DMS 273 (cell line): Measurements from ENCODE around the gene GPN3.
A peak's percentile ranks its signal among the peaks of the same experiment; 100 is the strongest.
"Not testable (repeated sequence)": the region's sequence is repeated elsewhere in the genome, so short reads cannot be mapped to it uniquely, and the experiment has no call there.

Experiments
- DNase-seq: peaks from one replicate; lab custom pipeline; 2025; ENCODE audit not compliant: unreplicated experiment; lab: John Stamatoyannopoulos, UW

The GPN3 gene

GRCh38 chr12:110468214-110469048 lies at the start of gene GPN3, which contains the start of gene FAM216A:
Gene GPN3 (minus strand): TSS chr12:110468257. CDS start chr12:110468203, 54 bp downstream.
Gene FAM216A (plus strand): TSS chr12:110468845. CDS start chr12:110468876, 31 bp downstream.
- peak; percentile 98 for DNase-seq

DNA sequence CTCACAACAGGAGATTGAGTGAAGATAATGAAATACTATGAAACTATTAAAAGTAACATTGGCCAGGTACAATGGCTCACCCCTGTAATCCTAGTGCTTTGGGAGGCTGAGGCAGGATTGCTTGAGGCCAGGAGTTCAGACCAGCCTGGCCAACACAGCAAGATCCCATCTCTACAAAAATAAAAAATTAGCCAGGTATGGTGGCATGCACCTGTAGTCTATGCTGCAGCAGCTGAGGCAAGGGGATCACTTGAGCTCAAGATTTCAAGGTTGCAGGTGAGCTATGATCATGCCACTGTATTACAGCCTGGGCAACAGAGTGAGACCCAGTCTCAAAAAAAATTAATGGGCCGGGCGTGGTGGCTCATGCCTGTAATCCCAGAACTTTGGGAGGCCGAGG lies 48.9 kb upstream of the GPN3 start:
- no peak for DNase-seq

DNA sequence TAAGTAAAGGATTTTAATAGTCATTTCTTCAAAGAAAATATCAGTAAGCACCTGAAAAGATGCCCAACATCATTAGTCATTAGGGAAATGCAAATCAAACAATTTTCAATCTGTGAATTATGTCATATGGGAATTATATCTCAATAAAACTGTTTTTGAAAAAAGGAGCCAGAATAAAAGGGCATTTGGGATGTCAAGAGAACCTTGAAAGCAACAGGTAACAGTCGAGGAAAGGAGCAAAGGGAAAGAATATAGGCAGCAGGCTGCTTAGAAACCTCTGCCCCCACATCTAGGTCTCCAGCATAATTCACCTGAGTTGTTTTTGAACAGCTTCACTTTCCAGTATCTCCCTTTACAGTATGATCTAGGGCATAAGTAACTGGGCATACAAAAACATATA lies 46.3 kb upstream of the GPN3 start:
- DNase-seq = no peak

DNA sequence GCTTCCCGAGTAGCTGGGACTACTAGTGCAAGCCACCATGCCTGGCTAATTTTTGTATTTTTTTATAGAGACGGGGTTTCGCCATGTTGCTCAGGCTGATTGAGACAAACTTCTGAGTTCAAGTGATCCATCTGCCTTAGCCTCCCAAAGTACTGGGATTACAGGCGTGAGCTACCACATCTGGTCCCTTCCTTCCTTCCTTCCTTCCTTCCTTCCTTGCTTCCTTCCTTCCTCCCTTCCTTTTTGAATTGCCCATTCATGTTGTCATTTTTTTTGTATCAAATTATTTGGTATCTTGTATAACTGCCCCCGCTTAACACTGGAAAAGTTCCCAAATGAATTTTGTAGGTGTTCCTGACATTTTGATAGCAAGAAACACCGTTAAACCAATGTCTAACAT lies 45.8 kb upstream of the GPN3 start:
- no peak for DNase-seq

- DNase-seq = no peak
Observed at GRCh38 chr12:110508071-110508586, 40.1 kb upstream of the GPN3 start.

DNA sequence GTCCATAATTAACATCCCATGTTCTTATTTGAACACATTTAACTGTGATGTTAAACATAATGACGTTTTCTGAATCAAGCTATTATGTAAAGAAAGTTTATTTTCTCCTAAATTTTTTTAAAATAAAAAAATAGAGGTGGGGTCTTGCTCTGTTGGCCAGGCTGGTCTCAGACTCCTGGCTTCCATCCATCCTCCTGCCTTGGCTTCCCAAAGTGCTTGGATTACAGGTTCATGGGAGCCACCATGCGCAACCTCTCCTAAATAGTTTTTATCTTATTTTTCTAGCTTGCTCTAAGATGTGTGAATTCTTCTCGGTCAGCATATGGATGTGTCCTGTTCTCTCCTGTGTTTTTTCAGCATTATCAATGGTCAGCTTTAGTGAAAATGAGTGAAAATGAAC lies 37.3 kb upstream of the GPN3 start:
- no peak for DNase-seq

DNA sequence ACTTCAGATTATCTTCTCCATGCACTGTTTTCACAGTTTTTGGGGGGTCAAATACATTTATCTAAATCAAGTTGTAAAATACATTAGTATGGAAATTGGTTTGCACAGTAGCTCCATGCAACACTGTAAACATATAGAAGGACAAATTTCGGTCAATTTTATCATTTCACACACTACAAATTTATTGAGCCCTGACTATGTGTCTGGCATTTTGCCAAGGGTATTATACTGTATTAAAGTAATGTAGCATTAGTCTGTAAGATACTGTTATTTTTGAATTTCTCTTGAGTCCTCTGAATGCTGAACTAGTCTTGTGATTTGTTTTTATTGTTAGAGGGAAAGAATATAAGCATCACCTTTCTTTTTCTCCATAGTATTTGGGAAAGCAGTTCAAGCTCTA lies 35.4 kb upstream of the GPN3 start:
- no peak for DNase-seq

GRCh38 chr12:110501752-110502738 lies 34.0 kb upstream of the GPN3 start, which contains the start of the genes RAD9B and VPS29:
Gene RAD9B (plus strand): TSS chr12:110502331. CDS start chr12:110502338, 7 bp downstream.
Gene VPS29 (minus strand): TSS chr12:110502111. CDS start chr12:110502051, 60 bp downstream.
- peak; percentile 97 for DNase-seq

- peak; percentile 77 for DNase-seq
Observed at GRCh38 chr12:110501399-110501751, 33.3 kb upstream of the GPN3 start.

- no peak for DNase-seq
Observed at GRCh38 chr12:110498984-110499706, 31.1 kb upstream of the GPN3 start.

- DNase-seq = no peak
Observed at GRCh38 chr12:110475426-110475825, 7.4 kb upstream of the GPN3 start.

- DNase-seq = no peak
Observed at GRCh38 chr12:110467847-110468213, 227 bp downstream of the GPN3 start.

- DNase-seq = no peak
Observed at GRCh38 chr12:110466791-110467190, 1.3 kb downstream of the GPN3 start.

GRCh38 chr12:110465765-110466164 lies 2.3 kb downstream of the GPN3 start:
- not testable (repeated sequence) for DNase-seq

DNA sequence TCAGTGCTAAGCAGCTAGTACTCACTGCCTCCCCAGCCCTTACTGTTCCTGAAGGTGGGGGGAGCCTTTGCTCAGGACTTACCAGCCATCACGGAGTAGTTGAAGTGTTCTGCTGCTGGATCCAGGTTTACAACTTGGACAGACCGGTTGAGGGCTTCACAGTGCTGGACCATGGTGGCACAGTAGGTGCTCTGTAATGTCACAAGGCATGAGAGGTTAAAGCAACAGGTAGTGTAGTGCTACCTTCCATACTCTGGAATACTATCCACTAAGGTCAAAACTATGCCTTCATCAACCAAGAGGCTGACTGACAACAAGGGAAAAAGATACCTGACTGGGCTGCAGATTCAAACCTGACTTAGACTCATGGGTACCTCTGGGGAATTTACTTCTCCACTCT lies 3.0 kb downstream of the GPN3 start:
- DNase-seq = no peak

- DNase-seq = not testable (repeated sequence)
Observed at GRCh38 chr12:110461189-110461588, 6.9 kb downstream of the GPN3 start.

GRCh38 chr12:110458756-110459155 lies 9.3 kb downstream of the GPN3 start:
- DNase-seq = no peak

DNA sequence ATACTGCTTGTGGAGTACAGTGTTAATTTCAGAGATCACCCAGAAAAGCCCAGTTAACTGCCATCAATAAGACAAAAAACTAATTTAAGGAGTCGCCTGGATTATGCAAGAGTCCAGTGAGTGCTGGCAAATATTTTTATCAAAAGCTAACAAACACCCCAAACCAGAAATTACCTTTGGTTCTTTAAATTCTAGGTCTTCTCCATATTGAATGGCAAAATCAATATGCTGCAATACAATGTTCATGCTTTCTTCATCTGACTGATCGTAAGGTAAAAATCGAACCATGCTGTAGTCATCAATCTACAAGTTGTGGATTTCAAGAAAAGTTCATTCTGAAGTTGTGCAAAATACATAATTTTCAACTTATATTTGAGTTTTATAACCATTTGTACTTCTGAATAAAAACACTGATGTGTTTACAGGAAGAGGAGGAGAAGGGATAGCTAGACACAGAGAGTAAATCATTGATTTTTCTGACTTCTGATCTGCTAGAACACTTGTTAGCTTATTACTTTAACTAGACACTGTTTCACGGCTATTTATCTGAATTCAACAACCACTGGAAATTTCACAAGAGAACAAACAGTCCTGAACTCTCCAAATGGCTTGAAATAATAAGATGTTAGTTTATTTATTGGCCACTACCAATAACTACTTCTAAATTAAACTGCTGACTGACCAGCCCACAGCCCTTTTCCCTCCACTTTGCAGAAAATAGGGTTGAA lies 14.3 kb downstream of the GPN3 start:
- DNase-seq = no peak

DNA sequence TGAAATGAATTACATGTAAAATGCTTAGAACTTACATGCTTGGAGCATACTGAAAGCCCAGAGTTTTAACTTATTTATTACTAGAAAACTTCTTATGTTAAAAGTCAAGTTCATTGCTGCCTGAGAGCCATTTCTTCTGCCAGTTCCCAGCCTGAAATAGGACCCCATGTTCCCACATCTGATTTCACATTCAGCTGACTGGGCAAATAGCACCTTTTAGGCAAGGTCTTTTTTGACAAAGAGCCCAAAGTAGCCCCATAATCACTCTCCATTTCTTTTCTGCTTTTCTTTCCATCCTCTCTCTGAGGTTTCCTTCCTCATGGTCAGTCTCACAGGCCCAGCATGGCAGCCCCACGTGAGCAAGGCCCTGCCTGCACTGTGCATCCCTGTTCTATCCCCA lies 16.8 kb downstream of the GPN3 start:
- DNase-seq = no peak
